ENCODE measurements around the gene PPP3CB. TPM values are rescaled to one million over a fixed set of nuclear protein-coding genes. Genes with fewer than 3 reads are reported as not detected.

Gene PPP3CB
- total and polyA plus RNA-seq, 2 donors (not counting 3 experiments of a cell fraction or from before 2014, with no cell fraction given): 13.5 to 30.4 TPM

DNA sequence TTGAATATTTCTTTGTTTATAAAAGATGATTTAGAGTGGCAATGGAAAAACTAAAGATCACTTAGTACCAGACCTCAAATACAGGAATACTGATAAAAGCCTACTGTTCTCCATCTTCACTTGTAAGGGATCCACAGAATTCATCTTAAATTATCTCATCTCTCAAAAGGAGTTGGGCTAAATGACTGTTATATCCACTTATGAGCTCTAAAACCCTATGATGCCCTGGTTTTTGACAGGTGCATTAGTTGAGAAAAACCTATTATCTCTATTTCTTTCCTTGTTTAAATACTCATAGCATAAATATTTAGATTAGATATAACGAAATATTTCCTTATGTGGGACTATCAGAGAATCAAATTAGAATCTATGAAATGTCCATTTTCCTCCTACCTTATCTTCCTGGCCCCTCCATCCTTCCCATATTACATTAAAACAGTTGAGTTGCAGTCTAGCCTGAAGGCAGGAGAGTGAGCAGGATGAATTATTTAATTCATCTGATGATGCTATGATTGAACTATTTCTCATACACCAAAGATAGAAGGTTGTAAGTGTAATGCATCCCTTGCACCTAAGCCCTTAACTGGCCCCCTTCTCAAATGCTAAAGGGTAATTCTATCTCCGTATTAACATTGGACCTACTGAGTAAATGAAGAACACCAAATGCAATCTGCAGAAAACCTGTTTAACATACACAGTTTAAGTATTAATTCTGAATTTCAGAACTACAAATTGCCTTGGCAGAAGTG is 29.7 kb downstream of the PPP3CB start:
- Histone ChIP-seq H3K9me3 (replicated peaks; ENCODE audit: control insufficient read depth, insufficient read depth, low read length) (no peaks in the 10 kb centered on the region), H2AFZ (ENCODE audit: low read depth, low read length) (no peak overlapping the region), H3K36me3 (ENCODE audit: control insufficient read depth in 2 of 2, extremely low read depth in 1 of 2, insufficient read depth in 2 of 2, low read length in 2 of 2) (peaks cover 8 to 12% of the 10 kb centered on the region in 2 experiments), H3K4me2 (ENCODE audit: insufficient read depth, low read length) (no peak overlapping the region), H4K20me1 (replicated peaks; ENCODE audit: control insufficient read depth, extremely low read depth, insufficient read depth, low read length) (no peaks in the 10 kb centered on the region), H3K27ac (ENCODE audit: insufficient read depth, low read depth, low read length) (no peak overlapping the region), H3K9me1 (replicated peaks; ENCODE audit: control insufficient read depth, extremely low read depth, insufficient read depth, low read length) (no peaks in the 10 kb centered on the region), H3K27me3 (ENCODE audit: control insufficient read depth in 2 of 2, insufficient read depth in 2 of 2, low read length in 2 of 2) (no peaks in the 10 kb centered on the region), H3K4me1 (ENCODE audit: control insufficient read depth, extremely low read depth, insufficient read depth, low read length) (no peaks in the 10 kb centered on the region), H3K4me3 (replicated peaks in 1 of 3; ENCODE audit: insufficient read depth in 1 of 3, low read depth in 1 of 3, low read length in 3 of 3) (no peak overlapping the region), H3K79me2 (ENCODE audit: control insufficient read depth, insufficient read depth, low read length) (no peaks in the 10 kb centered on the region), H3K9ac (replicated peaks; ENCODE audit: extremely low read depth, insufficient read depth, low read length) (no peak overlapping the region)
- intact Hi-C loops (cut with micrococcal nuclease) (no loop called here), dilution Hi-C loops (cut with MboI; ENCODE audit: extremely low pct_ligation_motif_present, low sequenced_read_pairs) (no loop called here)
- DNase-seq (ENCODE audit: low read depth, low spot score): no peak
- no TSS peak for BruUV-seq (replicated peaks)
- CTCF ChIA-PET: interaction anchor here (0.6 kb wide), 1 partner anchor 8 kb away, joined by 3 read pairs; no protein-coding TSS in a partner anchor
- no peak for FAIRE-seq
- POLR2A ChIA-PET: interaction anchor here (0.7 kb wide), 1 partner anchor 1566 kb away, joined by 6 read pairs; no protein-coding TSS in a partner anchor
- TF ChIP-seq JUN (IDR thresholded peaks at IDR 0.05; ENCODE audit: borderline replicate concordance, insufficient read depth, insufficient read length, low read depth) (no peak), GATA2 (IDR thresholded peaks at IDR 0.05; ENCODE audit: insufficient read depth, insufficient read length, low read depth, low read length) (no peak)
- TF ChIP-seq, protein P1, sequence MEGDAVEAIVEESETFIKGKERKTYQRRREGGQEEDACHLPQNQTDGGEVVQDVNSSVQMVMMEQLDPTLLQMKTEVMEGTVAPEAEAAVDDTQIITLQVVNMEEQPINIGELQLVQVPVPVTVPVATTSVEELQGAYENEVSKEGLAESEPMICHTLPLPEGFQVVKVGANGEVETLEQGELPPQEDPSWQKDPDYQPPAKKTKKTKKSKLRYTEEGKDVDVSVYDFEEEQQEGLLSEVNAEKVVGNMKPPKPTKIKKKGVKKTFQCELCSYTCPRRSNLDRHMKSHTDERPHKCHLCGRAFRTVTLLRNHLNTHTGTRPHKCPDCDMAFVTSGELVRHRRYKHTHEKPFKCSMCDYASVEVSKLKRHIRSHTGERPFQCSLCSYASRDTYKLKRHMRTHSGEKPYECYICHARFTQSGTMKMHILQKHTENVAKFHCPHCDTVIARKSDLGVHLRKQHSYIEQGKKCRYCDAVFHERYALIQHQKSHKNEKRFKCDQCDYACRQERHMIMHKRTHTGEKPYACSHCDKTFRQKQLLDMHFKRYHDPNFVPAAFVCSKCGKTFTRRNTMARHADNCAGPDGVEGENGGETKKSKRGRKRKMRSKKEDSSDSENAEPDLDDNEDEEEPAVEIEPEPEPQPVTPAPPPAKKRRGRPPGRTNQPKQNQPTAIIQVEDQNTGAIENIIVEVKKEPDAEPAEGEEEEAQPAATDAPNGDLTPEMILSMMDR (IDR thresholded peaks at IDR 0.05; ENCODE audit: extremely low read depth in 1 of 2, insufficient read depth in 1 of 2, low read depth in 1 of 2, low read length in 2 of 2): no peak

DNA sequence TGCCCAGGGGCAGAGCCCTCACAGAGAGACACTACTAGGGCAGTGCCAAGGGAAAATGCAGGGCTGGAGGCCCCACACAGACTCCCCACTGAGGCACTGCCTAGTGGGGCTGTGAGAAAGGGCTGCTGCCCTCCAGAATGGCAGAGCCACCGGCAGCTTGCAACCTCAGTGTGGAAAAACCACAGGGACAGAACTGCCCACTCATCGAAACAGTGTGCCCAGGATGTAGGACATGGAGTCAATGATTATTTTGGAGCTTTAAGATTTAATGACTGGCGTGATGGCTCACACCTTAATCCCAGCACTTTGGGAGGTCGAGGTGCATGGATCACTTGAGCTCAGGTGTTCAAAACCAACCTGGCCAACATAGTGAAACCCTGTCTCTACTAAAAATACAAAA is 34.9 kb downstream of the PPP3CB start:
- H3K9me1 ChIP-seq (replicated peaks; ENCODE audit: control insufficient read depth, extremely low read depth, insufficient read depth, low read length): no peaks in the 10 kb centered on the region
- dilution Hi-C loops (cut with MboI; ENCODE audit: extremely low pct_ligation_motif_present, low sequenced_read_pairs) (no loop called here), intact Hi-C loops (cut with micrococcal nuclease) (no loop called here)
- ChIA-PET POLR2A (interaction anchor here (0.6 kb wide), 1 partner anchor 32 kb away, joined by 3 read pairs; no protein-coding TSS in a partner anchor), CTCF (no interaction called here)
- no peak overlapping the region for H3K4me3 ChIP-seq (replicated peaks in 1 of 3; ENCODE audit: insufficient read depth in 1 of 3, low read depth in 1 of 3, low read length in 3 of 3)
- no peaks in the 10 kb centered on the region for H3K9me3 ChIP-seq (replicated peaks; ENCODE audit: control insufficient read depth, insufficient read depth, low read length)
- H3K79me2 ChIP-seq (ENCODE audit: control insufficient read depth, insufficient read depth, low read length): no peaks in the 10 kb centered on the region
- no peak overlapping the region for H2AFZ ChIP-seq (ENCODE audit: low read depth, low read length)
- H3K4me2 ChIP-seq (ENCODE audit: insufficient read depth, low read length): no peak overlapping the region
- no peak for DNase-seq (ENCODE audit: low read depth, low spot score)
- peaks cover 0 to 2% of the 10 kb centered on the region in 2 experiments for H3K36me3 ChIP-seq (ENCODE audit: control insufficient read depth in 2 of 2, extremely low read depth in 1 of 2, insufficient read depth in 2 of 2, low read length in 2 of 2)
- no peaks in the 10 kb centered on the region for H4K20me1 ChIP-seq (replicated peaks; ENCODE audit: control insufficient read depth, extremely low read depth, insufficient read depth, low read length)
- no peaks in the 10 kb centered on the region for H3K27me3 ChIP-seq (ENCODE audit: control insufficient read depth in 2 of 2, insufficient read depth in 2 of 2, low read length in 2 of 2)
- no TSS peak for BruUV-seq (replicated peaks)
- no peaks in the 10 kb centered on the region for H3K4me1 ChIP-seq (ENCODE audit: control insufficient read depth, extremely low read depth, insufficient read depth, low read length)
- no peak for FAIRE-seq
- H3K27ac ChIP-seq (ENCODE audit: insufficient read depth, low read depth, low read length): no peak overlapping the region
- no peak overlapping the region for H3K9ac ChIP-seq (replicated peaks; ENCODE audit: extremely low read depth, insufficient read depth, low read length)
- no peak for TF ChIP-seq MYC (IDR thresholded peaks at IDR 0.05; ENCODE audit: low read depth, low read length)
- no peak for TF ChIP-seq JUN (IDR thresholded peaks at IDR 0.05; ENCODE audit: borderline replicate concordance, insufficient read depth, insufficient read length, low read depth)
- TF ChIP-seq, protein P1 (IDR thresholded peaks at IDR 0.05; ENCODE audit: extremely low read depth in 1 of 2, insufficient read depth in 1 of 2, low read depth in 1 of 2, low read length in 2 of 2): no peak
- no peak for TF ChIP-seq POLR2A (IDR thresholded peaks at IDR 0.05; ENCODE audit: low read depth, low read length)
- no peak for TF ChIP-seq GATA2 (IDR thresholded peaks at IDR 0.05; ENCODE audit: insufficient read depth, insufficient read length, low read depth, low read length)

Data from endothelial cell of umbilical vein (primary cell).